HepG2 (cell line): Measurements from ENCODE around the gene SATB1. TPM values are rescaled to one million over a fixed set of nuclear protein-coding genes. Genes with fewer than 3 reads are reported as not detected.

Source experiments
- ATAC-seq: fragments of 200-7000 bp; cut with Tn5 transposase; 3 replicates; pipeline ENCODE4 v1.9.1; 2020; ENCODE audit warnings: mild to moderate bottlenecking, moderate library complexity
- BruUV-seq: library from RNA; stranded (reverse); fragments of 400-500 nt; replicated peaks from 2 replicates; lab custom pipeline; 2021; lab: Mats Ljungman, UMichigan
- CTCF ChIA-PET: fragments of 300-600 bp; formaldehyde crosslinking; extraction: SDS; loops from one replicate; lab custom pipeline; 2021; ENCODE audit warnings: low total read pairs, inconsistent platforms, low intra/inter-chr PET ratio; lab: Yijun Ruan, JAX
- POLR2A ChIA-PET: fragments of 350-600 bp; sonication (Branson Sonifier 250); formaldehyde crosslinking; loops from one replicate; lab custom pipeline; 2020; ENCODE audit warnings: antibody characterized with exemption, inconsistent platforms; lab: Yijun Ruan, JAX
- DNase-seq: peaks from one replicate; pipeline ENCODE4 v3.0.0-alpha.2; 2015; ENCODE audit warnings: low spot score
- FAIRE-seq: peaks from 3 replicates; lab custom pipeline; 2011; peaks lifted over from hg19 to GRCh38; lab: Jason Lieb, UNC
- H2AFZ ChIP-seq: one replicate; pipeline ENCODE4 v1.6.1; 2011; ENCODE audit warnings: low read length, inconsistent platforms
- H3K27ac ChIP-seq: fragments of 300-600 bp; 3 replicates; pipeline ENCODE4 v1.8.0; 2011; ENCODE audit warnings: mixed run types, mild to moderate bottlenecking, mixed read lengths, low read length, inconsistent platforms; ENCODE audit not compliant: insufficient read depth; ENCODE audit errors: extremely low read length
- H3K27me3 ChIP-seq, 2 experiments: fragments of 200-600 bp in 1 of 2; 2 replicates in 1 of 2; 3 replicates in 1 of 2; pipeline versions ENCODE4 v1.6.0 to v1.8.0; 2011; ENCODE audit warnings: low read length in 2 of 2, mild to moderate bottlenecking in 2 of 2, moderate library complexity in 2 of 2, inconsistent platforms in 1 of 2; ENCODE audit not compliant: insufficient read depth in 2 of 2, control insufficient read depth in 1 of 2
- H3K36me3 ChIP-seq, 2 experiments: fragments of 200-600 bp in 1 of 2; replicated peaks in 1 of 2; 2 replicates in 1 of 2; 3 replicates in 1 of 2; pipeline versions ENCODE4 v1.5.1 to v1.8.0; 2011; ENCODE audit warnings: low read length in 2 of 2, inconsistent platforms in 1 of 2; ENCODE audit not compliant: insufficient read depth in 2 of 2, control insufficient read depth in 1 of 2
- H3K4me1 ChIP-seq: 2 replicates; pipeline ENCODE4 v1.5.1; 2012; ENCODE audit warnings: low read length, inconsistent platforms; ENCODE audit not compliant: insufficient read depth
- H3K4me2 ChIP-seq: 2 replicates; pipeline ENCODE4 v1.6.0; 2011; ENCODE audit warnings: low read depth, low read length, inconsistent platforms
- H3K4me3 ChIP-seq, 3 experiments: fragments of 200-600 bp in 1 of 3; sonication (generic), shearing (Covaris generic) in 1 of 3; replicated peaks in 1 of 3; 2 replicates each; pipeline ENCODE4 v1.5.1; 2011 to 2016; ENCODE audit warnings: low read length in 3 of 3, inconsistent platforms in 2 of 3, low read depth in 2 of 3, mild to moderate bottlenecking in 2 of 3, control low read depth in 1 of 3, mixed read lengths in 1 of 3; ENCODE audit not compliant: insufficient read depth in 1 of 3
- H3K79me2 ChIP-seq: one replicate; pipeline ENCODE4 v1.6.1; 2011; ENCODE audit warnings: low read length, inconsistent platforms; ENCODE audit not compliant: insufficient read depth
- H3K9ac ChIP-seq: 2 replicates; pipeline ENCODE4 v1.6.0; 2011; ENCODE audit warnings: mild to moderate bottlenecking, low read depth, low read length, inconsistent platforms; ENCODE audit not compliant: insufficient read depth
- H3K9me3 ChIP-seq: 2 replicates; pipeline ENCODE4 v1.5.1; 2012; ENCODE audit warnings: mild to moderate bottlenecking, low read length
- H4K20me1 ChIP-seq: 2 replicates; pipeline ENCODE4 v1.6.0; 2011; ENCODE audit warnings: inconsistent platforms, mild to moderate bottlenecking, low read length, moderate library complexity; ENCODE audit not compliant: insufficient read depth
- EZH2 ChIP-seq: conservative IDR thresholded peaks from 2 replicates; pipeline ENCODE4 v1.6.1; 2012; ENCODE audit warnings: mild to moderate bottlenecking, low read depth, low read length, moderate library complexity
- HMG20A ChIP-seq: IDR thresholded peaks from 2 replicates; pipeline ENCODE4 v1.6.1; 2016; ENCODE audit warnings: borderline replicate concordance
- SIX1 ChIP-seq: sonication (generic); formaldehyde crosslinking; IDR thresholded peaks from 2 replicates; pipeline ENCODE4 v1.4.0; 2020; ENCODE audit warnings: missing genetic modification reagents, borderline replicate concordance
- SNAI1 ChIP-seq: sonication (generic); formaldehyde crosslinking; IDR thresholded peaks from 2 replicates; pipeline ENCODE4 v1.5.0; 2020; ENCODE audit warnings: mild to moderate bottlenecking, missing genetic modification reagents, borderline replicate concordance
- XBP1 ChIP-seq: sonication (generic); formaldehyde crosslinking; IDR thresholded peaks from 2 replicates; pipeline ENCODE4 v1.5.0; 2020; ENCODE audit warnings: missing genetic modification reagents
- ZNF33B ChIP-seq: sonication (generic); formaldehyde crosslinking; IDR thresholded peaks from 2 replicates; pipeline ENCODE4 v1.5.1; 2020; ENCODE audit warnings: mild to moderate bottlenecking, missing genetic modification reagents
- ZNF558 ChIP-seq: sonication (generic); formaldehyde crosslinking; IDR thresholded peaks from 2 replicates; pipeline ENCODE4 v1.9.0; 2022; ENCODE audit warnings: mild to moderate bottlenecking, missing genetic modification reagents, borderline replicate concordance
- ZNF709 ChIP-seq: sonication (generic); formaldehyde crosslinking; IDR thresholded peaks from 2 replicates; pipeline ENCODE4 v1.5.0; 2020; ENCODE audit warnings: mild to moderate bottlenecking, missing genetic modification reagents
- WGBS: methylation state at CpG from one replicate; pipeline ENCODE4 v1.1.6; 2017; ENCODE audit warnings: low lambda C conversion rate; 5-methylcytosine and 5-hydroxymethylcytosine counted together
- in situ Hi-C: cut with HindIII; loops from 2 replicates; pipeline ENCODE4 v1.10.0; 2017; ENCODE audit warnings: low pct_unique_long_range_greater_than_20kb; ENCODE audit not compliant: extremely low pct_ligation_motif_present
- intact Hi-C: fragments of 100-400 bp; cut with micrococcal nuclease; formaldehyde crosslinking; loops from one replicate; pipeline ENCODE4 v1.10.0; 2022; ENCODE audit not compliant: unreplicated experiment
- polyA plus RNA-seq, 8 experiments: library from polyadenylated mRNA; depleted of rRNA in 3 of 8; stranded (reverse) in 7 of 8; unstranded in 1 of 8; fragments of >200 nt; fragmentation: Illumina TruSeq in 4 of 8; extraction: Trizol in 4 of 8; gene quantifications; 2 replicates each; pipeline versions ENCODE4 v1.2.1 to v1.2.3, GENCODE V29; 2011 to 2016; ENCODE audit warnings: low read depth in 4 of 8, missing spikeins in 1 of 8, mixed read lengths in 1 of 8; ENCODE audit not compliant: insufficient read depth in 1 of 8
- total RNA-seq, 5 experiments: library from RNA; depleted of rRNA; stranded (reverse); fragments of >200 nt; fragmentation: Illumina TruSeq; extraction: Trizol; gene quantifications; 2 replicates each; pipeline ENCODE4 v1.2.3, GENCODE V29; 2016; ENCODE audit warnings: low read depth in 1 of 5
- TF ChIP-seq, protein P1 (sequence below), 2 experiments: sonication (generic) in 1 of 2; formaldehyde crosslinking in 1 of 2; IDR thresholded peaks; 2 replicates each; pipeline versions ENCODE4 v1.6.1 to v1.9.0; 2014 to 2022; ENCODE audit warnings: antibody characterized with exemption in 1 of 2, borderline replicate concordance in 1 of 2, inconsistent platforms in 1 of 2, low read depth in 1 of 2, missing genetic modification reagents in 1 of 2
- TF ChIP-seq, protein P2 (sequence below): sonication (generic); formaldehyde crosslinking; IDR thresholded peaks from 2 replicates; pipeline ENCODE4 v1.4.0; 2020; ENCODE audit warnings: missing genetic modification reagents
- TF ChIP-seq, protein P3 (sequence below): sonication (generic); formaldehyde crosslinking; IDR thresholded peaks from 2 replicates; pipeline ENCODE4 v1.8.1; 2023; ENCODE audit warnings: missing genetic modification reagents, inconsistent platforms, borderline replicate concordance
- TF ChIP-seq, protein P4 (sequence below): sonication (generic); formaldehyde crosslinking; IDR thresholded peaks from 2 replicates; pipeline ENCODE4 v1.5.0; 2020; ENCODE audit warnings: missing genetic modification reagents

Gene SATB1
- total and polyA plus RNA-seq, 2 of the 13 experiments (the other 11 are each of a cell fraction or from before 2014, with no cell fraction given) = 0.03 TPM; not detected in 1

DNA sequence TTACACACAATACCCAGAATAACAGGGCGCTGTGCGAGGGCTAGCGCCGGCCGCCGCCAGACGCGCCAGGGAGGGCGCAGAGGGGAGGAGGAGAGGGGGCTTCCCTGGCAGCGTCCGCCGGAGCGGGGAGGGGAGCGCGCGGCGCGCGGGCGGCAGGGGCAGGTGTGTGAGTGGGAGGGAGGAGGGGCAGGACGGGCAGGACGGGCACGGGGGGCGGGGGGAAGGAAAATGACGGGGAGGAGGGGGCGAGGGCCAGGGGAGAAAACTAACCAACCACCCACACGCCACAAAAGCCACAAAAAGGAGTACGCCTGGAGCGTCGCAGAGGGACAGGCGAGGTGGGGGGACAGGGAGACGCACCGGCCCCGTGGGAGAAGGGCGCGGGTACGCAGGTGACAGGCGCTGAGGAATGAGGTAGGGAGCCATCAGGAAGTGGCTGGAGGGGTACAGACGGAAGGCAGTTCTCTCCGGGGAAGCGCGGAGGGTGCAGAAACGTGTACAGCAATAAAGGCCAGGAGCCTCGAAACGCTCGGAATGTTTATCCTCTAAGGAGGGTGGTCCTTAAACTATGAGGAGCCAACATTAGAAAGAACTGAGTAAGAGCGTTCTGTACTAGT lies 610 bp upstream of the SATB1 start:
- in situ Hi-C loops = no loop called here
- H3K9ac ChIP-seq = no peak overlapping the region
- H3K79me2 ChIP-seq = no peaks in the 10 kb centered on the region
- H4K20me1 ChIP-seq = no peaks in the 10 kb centered on the region
- intact Hi-C loops = no loop called here
- WGBS = 5% methylated on average over 46 of the region's 47 CpGs
- H3K4me3 ChIP-seq = peak overlapping the region; percentile 57 to 75 (median 62); a peak in 5 of 6 replicates
- peaks cover 3 to 33% of the 10 kb centered on the region in 2 experiments for H3K27me3 ChIP-seq
- no peak overlapping the region for H2AFZ ChIP-seq
- peaks cover 11% of the 10 kb centered on the region for H3K4me1 ChIP-seq
- DNase-seq (no peak), ATAC-seq (peak; percentile 75), FAIRE-seq (no peak)
- H3K27ac ChIP-seq = no peak overlapping the region
- no peaks in the 10 kb centered on the region for H3K9me3 ChIP-seq
- POLR2A ChIA-PET = no interaction called here
- H3K36me3 ChIP-seq = no peaks in the 10 kb centered on the region
- BruUV-seq = no TSS peak
- peak overlapping the region; percentile 74 for H3K4me2 ChIP-seq
- CTCF ChIA-PET = no interaction called here
- TF ChIP-seq ZNF33B (no peak), ZNF558 (CRISPR knock-in tag) (no peak), SIX1 (no peak), EZH2 (peak; percentile 61; the same call in 1 of the 2 replicates), ZNF709 (CRISPR knock-in tag) (no peak), SNAI1 (CRISPR knock-in tag) (no peak), XBP1 (CRISPR knock-in tag) (no peak), HMG20A (no peak)
- TF ChIP-seq, protein P1, sequence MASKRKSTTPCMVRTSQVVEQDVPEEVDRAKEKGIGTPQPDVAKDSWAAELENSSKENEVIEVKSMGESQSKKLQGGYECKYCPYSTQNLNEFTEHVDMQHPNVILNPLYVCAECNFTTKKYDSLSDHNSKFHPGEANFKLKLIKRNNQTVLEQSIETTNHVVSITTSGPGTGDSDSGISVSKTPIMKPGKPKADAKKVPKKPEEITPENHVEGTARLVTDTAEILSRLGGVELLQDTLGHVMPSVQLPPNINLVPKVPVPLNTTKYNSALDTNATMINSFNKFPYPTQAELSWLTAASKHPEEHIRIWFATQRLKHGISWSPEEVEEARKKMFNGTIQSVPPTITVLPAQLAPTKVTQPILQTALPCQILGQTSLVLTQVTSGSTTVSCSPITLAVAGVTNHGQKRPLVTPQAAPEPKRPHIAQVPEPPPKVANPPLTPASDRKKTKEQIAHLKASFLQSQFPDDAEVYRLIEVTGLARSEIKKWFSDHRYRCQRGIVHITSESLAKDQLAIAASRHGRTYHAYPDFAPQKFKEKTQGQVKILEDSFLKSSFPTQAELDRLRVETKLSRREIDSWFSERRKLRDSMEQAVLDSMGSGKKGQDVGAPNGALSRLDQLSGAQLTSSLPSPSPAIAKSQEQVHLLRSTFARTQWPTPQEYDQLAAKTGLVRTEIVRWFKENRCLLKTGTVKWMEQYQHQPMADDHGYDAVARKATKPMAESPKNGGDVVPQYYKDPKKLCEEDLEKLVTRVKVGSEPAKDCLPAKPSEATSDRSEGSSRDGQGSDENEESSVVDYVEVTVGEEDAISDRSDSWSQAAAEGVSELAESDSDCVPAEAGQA (IDR thresholded peaks at IDR 0.05; ENCODE audit: low read depth) = no peak
- TF ChIP-seq, protein P1 (CRISPR knock-in tag; IDR thresholded peaks at IDR 0.05; ENCODE audit: borderline replicate concordance) = no peak
- TF ChIP-seq, protein P2, sequence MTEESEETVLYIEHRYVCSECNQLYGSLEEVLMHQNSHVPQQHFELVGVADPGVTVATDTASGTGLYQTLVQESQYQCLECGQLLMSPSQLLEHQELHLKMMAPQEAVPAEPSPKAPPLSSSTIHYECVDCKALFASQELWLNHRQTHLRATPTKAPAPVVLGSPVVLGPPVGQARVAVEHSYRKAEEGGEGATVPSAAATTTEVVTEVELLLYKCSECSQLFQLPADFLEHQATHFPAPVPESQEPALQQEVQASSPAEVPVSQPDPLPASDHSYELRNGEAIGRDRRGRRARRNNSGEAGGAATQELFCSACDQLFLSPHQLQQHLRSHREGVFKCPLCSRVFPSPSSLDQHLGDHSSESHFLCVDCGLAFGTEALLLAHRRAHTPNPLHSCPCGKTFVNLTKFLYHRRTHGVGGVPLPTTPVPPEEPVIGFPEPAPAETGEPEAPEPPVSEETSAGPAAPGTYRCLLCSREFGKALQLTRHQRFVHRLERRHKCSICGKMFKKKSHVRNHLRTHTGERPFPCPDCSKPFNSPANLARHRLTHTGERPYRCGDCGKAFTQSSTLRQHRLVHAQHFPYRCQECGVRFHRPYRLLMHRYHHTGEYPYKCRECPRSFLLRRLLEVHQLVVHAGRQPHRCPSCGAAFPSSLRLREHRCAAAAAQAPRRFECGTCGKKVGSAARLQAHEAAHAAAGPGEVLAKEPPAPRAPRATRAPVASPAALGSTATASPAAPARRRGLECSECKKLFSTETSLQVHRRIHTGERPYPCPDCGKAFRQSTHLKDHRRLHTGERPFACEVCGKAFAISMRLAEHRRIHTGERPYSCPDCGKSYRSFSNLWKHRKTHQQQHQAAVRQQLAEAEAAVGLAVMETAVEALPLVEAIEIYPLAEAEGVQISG (CRISPR knock-in tag) = no peak
- TF ChIP-seq, protein P3, sequence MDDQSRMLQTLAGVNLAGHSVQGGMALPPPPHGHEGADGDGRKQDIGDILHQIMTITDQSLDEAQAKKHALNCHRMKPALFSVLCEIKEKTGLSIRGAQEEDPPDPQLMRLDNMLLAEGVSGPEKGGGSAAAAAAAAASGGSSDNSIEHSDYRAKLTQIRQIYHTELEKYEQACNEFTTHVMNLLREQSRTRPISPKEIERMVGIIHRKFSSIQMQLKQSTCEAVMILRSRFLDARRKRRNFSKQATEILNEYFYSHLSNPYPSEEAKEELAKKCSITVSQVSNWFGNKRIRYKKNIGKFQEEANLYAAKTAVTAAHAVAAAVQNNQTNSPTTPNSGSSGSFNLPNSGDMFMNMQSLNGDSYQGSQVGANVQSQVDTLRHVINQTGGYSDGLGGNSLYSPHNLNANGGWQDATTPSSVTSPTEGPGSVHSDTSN (CRISPR knock-in tag) = no peak
- TF ChIP-seq, protein P4, sequence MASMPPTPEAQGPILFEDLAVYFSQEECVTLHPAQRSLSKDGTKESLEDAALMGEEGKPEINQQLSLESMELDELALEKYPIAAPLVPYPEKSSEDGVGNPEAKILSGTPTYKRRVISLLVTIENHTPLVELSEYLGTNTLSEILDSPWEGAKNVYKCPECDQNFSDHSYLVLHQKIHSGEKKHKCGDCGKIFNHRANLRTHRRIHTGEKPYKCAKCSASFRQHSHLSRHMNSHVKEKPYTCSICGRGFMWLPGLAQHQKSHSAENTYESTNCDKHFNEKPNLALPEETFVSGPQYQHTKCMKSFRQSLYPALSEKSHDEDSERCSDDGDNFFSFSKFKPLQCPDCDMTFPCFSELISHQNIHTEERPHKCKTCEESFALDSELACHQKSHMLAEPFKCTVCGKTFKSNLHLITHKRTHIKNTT (CRISPR knock-in tag) = no peak
